D721Med (cell line): ENCODE results near the gene JPT2.

Experiments used
- DNase-seq: peaks from one replicate; pipeline ENCODE4 v3.0.0; 2011; ENCODE audit warnings: low spot score; ENCODE audit not compliant: insufficient read length
- FAIRE-seq: peaks from 2 replicates; lab custom pipeline; 2011; peaks lifted over from hg19 to GRCh38; lab: Jason Lieb, UNC
- CTCF ChIP-seq: IDR thresholded peaks from 2 replicates; pipeline ENCODE4 v1.5.1; 2012; ENCODE audit warnings: mild to moderate bottlenecking, control low read depth; ENCODE audit not compliant: insufficient read depth; ENCODE audit errors: missing control alignments

The JPT2 gene

GRCh38 chr16:1677942-1678499 is at the start of gene JPT2:
Gene JPT2 (plus strand): TSS chr16:1678279. CDS start chr16:1678313, 34 bp downstream.
- FAIRE-seq, result no peak

GRCh38 chr16:1630450-1631213 is 47.4 kb upstream of the JPT2 start:
- no peak for DNase-seq
- TF ChIP-seq CTCF, result no peak
- FAIRE-seq, result no peak

More at GRCh38 chr16:1677942-1678499, at the start of gene JPT2:
- TF ChIP-seq CTCF, result no peak
- peak; percentile 96 for DNase-seq

GRCh38 chr16:1631230-1631629 is 46.8 kb upstream of the JPT2 start:
- DNase-seq (no peak), FAIRE-seq (no peak)
- TF ChIP-seq CTCF, result no peak

GRCh38 chr16:1631931-1632637 is 46.0 kb upstream of the JPT2 start:
- TF ChIP-seq CTCF, result no peak
- no peak for FAIRE-seq
- no peak for DNase-seq

GRCh38 chr16:1632638-1632970 is 45.5 kb upstream of the JPT2 start:
- no peak for TF ChIP-seq CTCF
- FAIRE-seq (no peak), DNase-seq (no peak)

GRCh38 chr16:1633310-1633709 is 44.8 kb upstream of the JPT2 start:
- FAIRE-seq (no peak), DNase-seq (no peak)
- no peak for TF ChIP-seq CTCF
